Measurements from ENCODE around the gene SLC25A3.

DNA sequence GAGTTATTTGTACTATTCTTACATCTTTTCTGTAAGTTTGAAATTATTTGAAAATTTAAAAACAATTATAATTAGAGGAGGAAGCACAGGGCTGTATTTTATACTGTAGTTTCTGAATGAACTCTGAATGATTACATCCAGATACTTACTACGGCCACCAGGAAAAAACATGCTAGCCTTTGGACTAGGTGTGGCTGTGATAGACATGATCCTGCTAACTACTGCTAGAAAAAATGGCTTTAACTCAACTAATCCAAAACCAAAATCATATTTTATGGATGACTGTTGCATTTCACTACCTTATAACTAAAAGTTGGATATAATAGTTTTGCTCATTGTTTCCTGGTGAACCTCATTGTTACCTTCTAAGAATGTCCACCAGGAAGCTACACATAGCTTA, 15.1 kb upstream of the SLC25A3 start:
- TF ChIP-seq, protein P1, sequence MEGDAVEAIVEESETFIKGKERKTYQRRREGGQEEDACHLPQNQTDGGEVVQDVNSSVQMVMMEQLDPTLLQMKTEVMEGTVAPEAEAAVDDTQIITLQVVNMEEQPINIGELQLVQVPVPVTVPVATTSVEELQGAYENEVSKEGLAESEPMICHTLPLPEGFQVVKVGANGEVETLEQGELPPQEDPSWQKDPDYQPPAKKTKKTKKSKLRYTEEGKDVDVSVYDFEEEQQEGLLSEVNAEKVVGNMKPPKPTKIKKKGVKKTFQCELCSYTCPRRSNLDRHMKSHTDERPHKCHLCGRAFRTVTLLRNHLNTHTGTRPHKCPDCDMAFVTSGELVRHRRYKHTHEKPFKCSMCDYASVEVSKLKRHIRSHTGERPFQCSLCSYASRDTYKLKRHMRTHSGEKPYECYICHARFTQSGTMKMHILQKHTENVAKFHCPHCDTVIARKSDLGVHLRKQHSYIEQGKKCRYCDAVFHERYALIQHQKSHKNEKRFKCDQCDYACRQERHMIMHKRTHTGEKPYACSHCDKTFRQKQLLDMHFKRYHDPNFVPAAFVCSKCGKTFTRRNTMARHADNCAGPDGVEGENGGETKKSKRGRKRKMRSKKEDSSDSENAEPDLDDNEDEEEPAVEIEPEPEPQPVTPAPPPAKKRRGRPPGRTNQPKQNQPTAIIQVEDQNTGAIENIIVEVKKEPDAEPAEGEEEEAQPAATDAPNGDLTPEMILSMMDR (IDR thresholded peaks at IDR 0.05; ENCODE audit: low read depth, low read length), result no peak
- no peak for TF ChIP-seq EZH2phosphoT487 (IDR thresholded peaks at IDR 0.05; ENCODE audit: low read depth)

All from OCI-LY3 (cell line).